Measurements from ENCODE around the gene ATF7IP. TPM values are rescaled to one million over a fixed set of nuclear protein-coding genes. Genes with fewer than 3 reads are reported as not detected.
"Not testable (repeated sequence)": the region's sequence is repeated elsewhere in the genome, so short reads cannot be mapped to it uniquely, and the experiment has no call there.

Gene ATF7IP
- polyA plus RNA-seq, 4 donors = 46.6 to 56.2 (median 53.8) TPM

- no peak for DNase-seq (ENCODE audit: low read depth in 4 of 4, low spot score in 2 of 4)
Observed at GRCh38 chr12:14369311-14369710, 3.8 kb downstream of the ATF7IP start.

- DNase-seq (ENCODE audit: low read depth in 4 of 4, low spot score in 2 of 4) = no peak
Observed at GRCh38 chr12:14373217-14373616, 7.7 kb downstream of the ATF7IP start.

- no peak for DNase-seq (ENCODE audit: low read depth in 4 of 4, low spot score in 2 of 4)
Observed at GRCh38 chr12:14379508-14379907, 14.0 kb downstream of the ATF7IP start.

GRCh38 chr12:14384783-14385638 is 19.5 kb downstream of the ATF7IP start:
- DNase-seq (ENCODE audit: low read depth in 4 of 4, low spot score in 2 of 4) = peak; percentile 76 to 88 (median 80)

GRCh38 chr12:14387219-14387871 is 21.9 kb downstream of the ATF7IP start:
- no peak for DNase-seq (ENCODE audit: low read depth in 4 of 4, low spot score in 2 of 4)

GRCh38 chr12:14390449-14390848 is 25.0 kb downstream of the ATF7IP start:
- no peak for DNase-seq (ENCODE audit: low read depth in 4 of 4, low spot score in 2 of 4)

- DNase-seq (ENCODE audit: low read depth in 4 of 4, low spot score in 2 of 4) = no peak
Observed at GRCh38 chr12:14390870-14391530, 25.5 kb downstream of the ATF7IP start.

GRCh38 chr12:14393751-14394150 is 28.3 kb downstream of the ATF7IP start:
- DNase-seq (ENCODE audit: low read depth in 4 of 4, low spot score in 2 of 4) = no peak

GRCh38 chr12:14394317-14395073 is 29.0 kb downstream of the ATF7IP start:
- DNase-seq (ENCODE audit: low read depth in 4 of 4, low spot score in 2 of 4) = peak in 2 of 4 donors; percentile 58 to 66

GRCh38 chr12:14395074-14395778 is 29.7 kb downstream of the ATF7IP start:
- no peak for DNase-seq (ENCODE audit: low read depth in 4 of 4, low spot score in 2 of 4)

GRCh38 chr12:14396071-14396470 is 30.6 kb downstream of the ATF7IP start:
- no peak for DNase-seq (ENCODE audit: low read depth in 4 of 4, low spot score in 2 of 4)

- no peak for DNase-seq (ENCODE audit: low read depth in 4 of 4, low spot score in 2 of 4)
Observed at GRCh38 chr12:14399871-14400270, 34.4 kb downstream of the ATF7IP start.

GRCh38 chr12:14400599-14400998 is 35.1 kb downstream of the ATF7IP start:
- no peak for DNase-seq (ENCODE audit: low read depth in 4 of 4, low spot score in 2 of 4)

- not testable (repeated sequence) for DNase-seq (ENCODE audit: low read depth in 4 of 4, low spot score in 2 of 4)
Observed at GRCh38 chr12:14401267-14401666, 35.8 kb downstream of the ATF7IP start.

GRCh38 chr12:14402697-14403096 is 37.2 kb downstream of the ATF7IP start:
- DNase-seq (ENCODE audit: low read depth in 4 of 4, low spot score in 2 of 4) = no peak

- no peak for DNase-seq (ENCODE audit: low read depth in 4 of 4, low spot score in 2 of 4)
Observed at GRCh38 chr12:14403293-14403692, 37.8 kb downstream of the ATF7IP start.

GRCh38 chr12:14403711-14404196 is 38.3 kb downstream of the ATF7IP start:
- peak in 2 of 4 donors; percentile 69 to 73 for DNase-seq (ENCODE audit: low read depth in 4 of 4, low spot score in 2 of 4)

GRCh38 chr12:14405407-14405806 is 39.9 kb downstream of the ATF7IP start:
- DNase-seq (ENCODE audit: low read depth in 4 of 4, low spot score in 2 of 4) = not testable (repeated sequence)

- DNase-seq (ENCODE audit: low read depth in 4 of 4, low spot score in 2 of 4) = no peak
Observed at GRCh38 chr12:14408208-14408607, 42.7 kb downstream of the ATF7IP start.

- no peak for DNase-seq (ENCODE audit: low read depth in 4 of 4, low spot score in 2 of 4)
Observed at GRCh38 chr12:14410177-14410576, 44.7 kb downstream of the ATF7IP start.
